HCT116 (cell line): Measurements from ENCODE around the gene KLF17. TPM values are rescaled to one million over a fixed set of nuclear protein-coding genes. Genes with fewer than 3 reads are reported as not detected.

Experiments
- ATAC-seq: fragments of 200-7000 bp; cut with Tn5 transposase; 2 replicates; pipeline ENCODE4 v1.9.1; 2020; ENCODE audit warnings: mild to moderate bottlenecking, moderate library complexity
- BruUV-seq: library from RNA; stranded (reverse); fragments of 400-500 nt; replicated peaks from 2 replicates; lab custom pipeline; 2021; lab: Mats Ljungman, UMichigan
- CTCF ChIA-PET: fragments of 300-600 bp; sonication (Branson Sonifier 250); formaldehyde crosslinking; loops from one replicate; lab custom pipeline; 2021; ENCODE audit warnings: antibody characterized with exemption; lab: Charles Lee
- POLR2A ChIA-PET: fragments of 300-600, 350-600 bp; sonication (Branson Sonifier 250); formaldehyde crosslinking; loops from one replicate; lab custom pipeline; 2021; ENCODE audit warnings: antibody characterized with exemption; lab: Charles Lee
- RAD21 ChIA-PET, 2 experiments: fragments of 300-600 bp; sonication (Branson Sonifier 250); formaldehyde crosslinking; loops; one replicate each; lab custom pipeline; 2023; ENCODE audit warnings: low total read pairs in 2 of 2; ENCODE audit not compliant: uncharacterized antibody in 2 of 2, unreplicated experiment in 2 of 2, low non-redundant PET in 1 of 2; lab: Charles Lee
- DNase-seq: peaks from one replicate; pipeline ENCODE4 v3.0.0-alpha.2; 2010; ENCODE audit warnings: low read depth, low spot score
- H2AFZ ChIP-seq: fragments of 200-600 bp; shearing (Covaris generic), sonication (generic); 2 replicates; pipeline ENCODE4 v1.6.1; 2017; ENCODE audit warnings: low read depth, mixed run types, mixed read lengths, antibody characterized with exemption, low read length; ENCODE audit not compliant: poor library complexity, severe bottlenecking
- H3K27ac ChIP-seq: 2 replicates; pipeline ENCODE4 v1.5.1; 2012; ENCODE audit warnings: low read depth, low read length
- H3K27me3 ChIP-seq: fragments of 200-600 bp; sonication (generic); 2 replicates; pipeline ENCODE4 v1.6.1; 2016; ENCODE audit warnings: mixed run types, low read length, mixed read lengths; ENCODE audit not compliant: insufficient read depth
- H3K36me3 ChIP-seq, 2 experiments: fragments of 200-500 bp in 1 of 2; fragments of 200-600 bp in 1 of 2; sonication (Bioruptor generic) in 1 of 2; sonication (generic) in 1 of 2; 2 replicates each; pipeline versions ENCODE4 v1.5.1 to v1.6.1; 2014 to 2016; ENCODE audit warnings: low read length in 2 of 2, inconsistent platforms in 1 of 2, mixed read lengths in 1 of 2, mixed run types in 1 of 2; ENCODE audit not compliant: insufficient read depth in 2 of 2, control insufficient read depth in 1 of 2
- H3K4me1 ChIP-seq, 2 experiments: fragments of 200-600 bp in 1 of 2; sonication (generic) in 1 of 2; 2 replicates each; pipeline versions ENCODE4 v1.5.1 to v1.6.1; 2012 to 2017; ENCODE audit warnings: low read length in 2 of 2, inconsistent platforms in 1 of 2, mild to moderate bottlenecking in 1 of 2, mixed read lengths in 1 of 2, mixed run types in 1 of 2, moderate library complexity in 1 of 2; ENCODE audit not compliant: insufficient read depth in 2 of 2, control insufficient read depth in 1 of 2
- H3K4me2 ChIP-seq: fragments of 200-600 bp; sonication (generic); 2 replicates; pipeline ENCODE4 v1.6.1; 2017; ENCODE audit warnings: mixed run types, low read length, mixed read lengths
- H3K4me3 ChIP-seq, 2 experiments: fragments of 200-600 bp in 1 of 2; sonication (generic) in 1 of 2; replicated peaks in 1 of 2; 2 replicates each; pipeline ENCODE4 v1.5.1; 2011 to 2016; ENCODE audit warnings: low read length in 2 of 2, control low read depth in 1 of 2, low read depth in 1 of 2, mild to moderate bottlenecking in 1 of 2, mixed read lengths in 1 of 2, mixed run types in 1 of 2
- H3K79me2 ChIP-seq: fragments of 200-600 bp; sonication (generic); 2 replicates; pipeline ENCODE4 v1.6.1; 2017; ENCODE audit warnings: mild to moderate bottlenecking, mixed run types, low read length, moderate library complexity, mixed read lengths; ENCODE audit not compliant: insufficient read depth
- H3K9ac ChIP-seq: fragments of 200-600 bp; sonication (generic); 2 replicates; pipeline ENCODE4 v1.6.1; 2016; ENCODE audit warnings: low read length, mixed read lengths
- H3K9me2 ChIP-seq: fragments of 200-600 bp; sonication (generic), shearing (Covaris generic); 2 replicates; pipeline ENCODE4 v1.6.1; 2017; ENCODE audit warnings: mixed run types, mild to moderate bottlenecking, moderate library complexity; ENCODE audit not compliant: insufficient read depth
- H3K9me3 ChIP-seq, 2 experiments: fragments of 200-500 bp in 1 of 2; fragments of 200-600 bp in 1 of 2; sonication (Bioruptor generic) in 1 of 2; sonication (generic) in 1 of 2; 2 replicates each; pipeline ENCODE4 v1.6.1; 2014 to 2017; ENCODE audit warnings: low read length in 2 of 2, mixed read lengths in 2 of 2, inconsistent platforms in 1 of 2, low read depth in 1 of 2, mild to moderate bottlenecking in 1 of 2, mixed run types in 1 of 2, moderate library complexity in 1 of 2; ENCODE audit not compliant: control insufficient read depth in 1 of 2, insufficient read depth in 1 of 2
- H4K20me1 ChIP-seq: fragments of 200-600 bp; sonication (generic), shearing (Covaris generic); 2 replicates; pipeline ENCODE4 v1.6.1; 2017; ENCODE audit warnings: mixed run types, mild to moderate bottlenecking, moderate library complexity; ENCODE audit not compliant: insufficient read depth
- ATF3 ChIP-seq: IDR thresholded peaks from 2 replicates; pipeline ENCODE4 v1.6.1; 2012
- CEBPB ChIP-seq: IDR thresholded peaks from 2 replicates; pipeline ENCODE4 v1.6.1; 2012; ENCODE audit warnings: low read depth
- CTCF ChIP-seq, 3 experiments: fragments of 200-600 bp in 1 of 3; sonication (generic) in 1 of 3; IDR thresholded peaks in 2 of 3; conservative IDR thresholded peaks in 1 of 3; 2 replicates each; pipeline ENCODE4 v1.5.1; 2012 to 2017; ENCODE audit warnings: low read depth in 2 of 3, low read length in 2 of 3, antibody characterized with exemption in 1 of 3, borderline replicate concordance in 1 of 3, control low read depth in 1 of 3, mild to moderate bottlenecking in 1 of 3, mixed read lengths in 1 of 3, mixed run types in 1 of 3, moderate library complexity in 1 of 3; ENCODE audit not compliant: insufficient read depth in 1 of 3
- EGR1 ChIP-seq: IDR thresholded peaks from 2 replicates; pipeline ENCODE4 v1.6.1; 2012; ENCODE audit warnings: low read depth
- EZH2 ChIP-seq: fragments of 200-600 bp; sonication (generic); IDR thresholded peaks from 2 replicates; pipeline ENCODE4 v1.6.1; 2017; ENCODE audit warnings: antibody characterized with exemption, mixed run types
- FOSL1 ChIP-seq: IDR thresholded peaks from 2 replicates; pipeline ENCODE4 v1.6.1; 2012; ENCODE audit warnings: low read depth
- JUND ChIP-seq: IDR thresholded peaks from 2 replicates; pipeline ENCODE4 v1.6.1; 2012
- POLR2A ChIP-seq: IDR thresholded peaks from 2 replicates; pipeline ENCODE4 v1.7.0; 2011; ENCODE audit warnings: borderline replicate concordance; ENCODE audit not compliant: insufficient read depth, insufficient read length; ENCODE audit errors: extremely low read depth
- SP1 ChIP-seq: IDR thresholded peaks from 2 replicates; pipeline ENCODE4 v1.6.1; 2012; ENCODE audit warnings: low read depth
- SRF ChIP-seq: IDR thresholded peaks from 2 replicates; pipeline ENCODE4 v1.6.1; 2012; ENCODE audit warnings: low read depth
- TCF7L2 ChIP-seq: IDR thresholded peaks from 2 replicates; pipeline ENCODE4 v1.7.0; 2011; ENCODE audit warnings: borderline replicate concordance, inconsistent platforms; ENCODE audit not compliant: insufficient read depth, insufficient read length; ENCODE audit errors: extremely low read depth
- YY1 ChIP-seq: IDR thresholded peaks from 2 replicates; pipeline ENCODE4 v1.6.1; 2011; ENCODE audit warnings: low read length, low read depth, moderate library complexity, mild to moderate bottlenecking; ENCODE audit not compliant: insufficient replicate concordance; ENCODE audit errors: extremely low read depth
- intact Hi-C: fragments of 100-400 bp; cut with micrococcal nuclease; formaldehyde crosslinking; loops from 2 replicates; pipeline ENCODE4 v1.10.0; 2022
- total RNA-seq: library from RNA; stranded (reverse); gene quantifications from one replicate; pipeline ENCODE4 v1.2.1, GENCODE V29; 2021; ENCODE audit not compliant: unreplicated experiment
- TF ChIP-seq, protein P1 (sequence below): IDR thresholded peaks from 2 replicates; pipeline ENCODE4 v1.6.1; 2011; ENCODE audit warnings: mild to moderate bottlenecking, low read length, moderate library complexity; ENCODE audit not compliant: insufficient replicate concordance; ENCODE audit errors: extremely low read depth

KLF17 gene
- total RNA-seq, 1 experiment from 2014 or later: not detected

GRCh38 chr1:44154049-44154448 is 35.4 kb downstream of the KLF17 start:
- no peaks in the 10 kb centered on the region for H3K36me3 ChIP-seq
- H3K4me3 ChIP-seq: no peak overlapping the region
- intact Hi-C loops: no loop called here
- peak overlapping the region; percentile 73; the same call in 1 of the 2 replicates for H3K27ac ChIP-seq
- peak overlapping the region; percentile 87 for H3K4me2 ChIP-seq
- CTCF ChIA-PET: no interaction called here
- peak; percentile 52 for ATAC-seq
- peak overlapping the region; percentile 99 for H2AFZ ChIP-seq
- no peaks in the 10 kb centered on the region for H4K20me1 ChIP-seq
- H3K27me3 ChIP-seq: no peaks in the 10 kb centered on the region
- TF ChIP-seq CTCF (IDR thresholded peaks at IDR 0.05 in 2 of 3, conservative IDR thresholded peaks at IDR 0.05 in 1 of 3; ENCODE audit: borderline replicate concordance in 1 of 3, insufficient read depth in 1 of 3, low read depth in 2 of 3, low read length in 2 of 3) (no peak), SP1 (peak; percentile 42; the same call in 1 of the 2 replicates), FOSL1 (no peak), SRF (no peak), TCF7L2 (no peak), JUND (no peak), POLR2A (no peak), CEBPB (peak; percentile 81), EZH2 (no peak), ATF3 (peak; percentile 12; the same call in 1 of the 2 replicates), YY1 (no peak), EGR1 (peak; percentile 35; the same call in 1 of the 2 replicates)
- TF ChIP-seq, protein P1, sequence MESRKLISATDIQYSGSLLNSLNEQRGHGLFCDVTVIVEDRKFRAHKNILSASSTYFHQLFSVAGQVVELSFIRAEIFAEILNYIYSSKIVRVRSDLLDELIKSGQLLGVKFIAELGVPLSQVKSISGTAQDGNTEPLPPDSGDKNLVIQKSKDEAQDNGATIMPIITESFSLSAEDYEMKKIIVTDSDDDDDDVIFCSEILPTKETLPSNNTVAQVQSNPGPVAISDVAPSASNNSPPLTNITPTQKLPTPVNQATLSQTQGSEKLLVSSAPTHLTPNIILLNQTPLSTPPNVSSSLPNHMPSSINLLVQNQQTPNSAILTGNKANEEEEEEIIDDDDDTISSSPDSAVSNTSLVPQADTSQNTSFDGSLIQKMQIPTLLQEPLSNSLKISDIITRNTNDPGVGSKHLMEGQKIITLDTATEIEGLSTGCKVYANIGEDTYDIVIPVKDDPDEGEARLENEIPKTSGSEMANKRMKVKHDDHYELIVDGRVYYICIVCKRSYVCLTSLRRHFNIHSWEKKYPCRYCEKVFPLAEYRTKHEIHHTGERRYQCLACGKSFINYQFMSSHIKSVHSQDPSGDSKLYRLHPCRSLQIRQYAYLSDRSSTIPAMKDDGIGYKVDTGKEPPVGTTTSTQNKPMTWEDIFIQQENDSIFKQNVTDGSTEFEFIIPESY: no peak
- TF ChIP-seq, all 23 proteins: peak for 4
- Histone ChIP-seq H3K4me1 (peaks cover 24 to 34% of the 10 kb centered on the region in 2 experiments), H3K79me2 (no peaks in the 10 kb centered on the region), H3K9me2 (no peaks in the 10 kb centered on the region), H3K9me3 (no peaks in the 10 kb centered on the region), H3K9ac (0 out of 2 replicates have a peak overlapping the region, but pooled peaks have one; percentile 52)
- ChIA-PET RAD21 (no interaction called here), POLR2A (interaction anchor here (0.5 to 1.5 kb wide), 2 partner anchors 59 to 569 kb away, joined by 3 read pairs; partner anchors contain the start of gene DMAP1)
- DNase-seq: peak; percentile 52
- no TSS peak for BruUV-seq
